GM19467 (cell line): ENCODE data around the gene NCKAP1.
"Not testable (repeated sequence)": the region's sequence is repeated elsewhere in the genome, so short reads cannot be mapped to it uniquely, and the experiment has no call there.

Experiments used
- ATAC-seq: cut with Tn5 transposase; IDR thresholded peaks from one replicate; pipeline ENCODE4 v1.9.1; 2021; ENCODE audit warnings: mild to moderate bottlenecking, moderate library complexity; ENCODE audit not compliant: unreplicated experiment

The NCKAP1 gene

DNA sequence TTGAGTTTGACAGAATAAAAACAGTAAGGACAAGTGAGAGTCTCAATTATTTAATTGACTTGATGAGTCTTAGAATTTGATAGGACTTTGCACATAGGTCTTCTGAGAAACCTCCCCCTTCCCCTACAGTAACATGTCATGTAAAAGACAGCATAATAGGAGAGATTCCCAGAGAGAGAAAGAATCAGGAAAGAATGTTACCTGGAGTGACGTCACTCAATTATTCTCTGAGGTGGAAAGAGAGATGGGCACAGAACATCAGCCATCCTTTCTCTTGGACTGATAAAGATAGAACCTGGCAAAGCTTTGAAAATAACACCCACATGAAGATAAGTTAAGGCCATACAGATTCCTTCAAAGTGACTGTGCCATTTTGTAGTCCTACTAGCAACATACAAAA lies 152.5 kb downstream of the NCKAP1 start:
- ATAC-seq = no peak

DNA sequence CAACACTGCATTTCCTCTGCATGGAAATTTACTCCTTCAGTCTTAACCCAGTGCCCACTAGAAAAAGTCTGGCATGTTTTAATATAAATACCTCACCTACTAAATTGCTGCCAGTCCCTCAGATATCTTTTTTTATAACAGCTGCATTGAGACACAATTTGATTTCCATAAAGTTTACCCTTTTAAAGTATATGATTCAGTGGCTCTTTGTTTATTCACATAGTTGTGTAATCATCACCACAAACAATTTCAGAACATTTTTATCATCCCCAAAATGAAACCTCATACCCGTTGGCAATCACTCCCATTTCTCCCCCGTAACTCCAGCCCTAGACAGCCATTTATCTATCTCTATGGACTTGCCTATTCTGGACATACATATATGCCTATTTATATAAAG lies 154.8 kb downstream of the NCKAP1 start:
- ATAC-seq = no peak

- not testable (repeated sequence) for ATAC-seq
These were observed 158.2 kb downstream of the NCKAP1 start for GRCh38 chr2:182880100-182880499.

- ATAC-seq = not testable (repeated sequence)
These were observed 161.6 kb downstream of the NCKAP1 start for GRCh38 chr2:182876653-182877052.

DNA sequence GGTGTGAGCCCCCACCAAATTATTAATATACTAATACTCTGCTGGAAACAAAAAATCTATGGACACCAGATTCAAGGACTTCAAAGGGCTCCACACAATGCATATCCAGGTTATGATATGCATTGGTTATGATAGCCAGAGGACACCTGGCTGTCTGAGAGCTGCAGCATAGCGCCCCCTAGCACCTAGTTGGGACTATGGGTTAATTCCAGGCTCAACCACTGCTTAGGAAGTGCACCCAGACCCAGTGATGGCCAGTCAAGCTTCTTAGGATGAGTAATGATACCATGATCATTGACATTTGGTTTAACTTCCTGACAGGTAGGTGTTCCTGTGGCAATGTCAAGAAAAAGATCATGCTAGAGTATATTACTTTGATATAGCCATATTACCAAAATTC lies 168.0 kb downstream of the NCKAP1 start:
- no peak for ATAC-seq

- ATAC-seq = no peak
These were observed 170.0 kb downstream of the NCKAP1 start for GRCh38 chr2:182868054-182868796.

DNA sequence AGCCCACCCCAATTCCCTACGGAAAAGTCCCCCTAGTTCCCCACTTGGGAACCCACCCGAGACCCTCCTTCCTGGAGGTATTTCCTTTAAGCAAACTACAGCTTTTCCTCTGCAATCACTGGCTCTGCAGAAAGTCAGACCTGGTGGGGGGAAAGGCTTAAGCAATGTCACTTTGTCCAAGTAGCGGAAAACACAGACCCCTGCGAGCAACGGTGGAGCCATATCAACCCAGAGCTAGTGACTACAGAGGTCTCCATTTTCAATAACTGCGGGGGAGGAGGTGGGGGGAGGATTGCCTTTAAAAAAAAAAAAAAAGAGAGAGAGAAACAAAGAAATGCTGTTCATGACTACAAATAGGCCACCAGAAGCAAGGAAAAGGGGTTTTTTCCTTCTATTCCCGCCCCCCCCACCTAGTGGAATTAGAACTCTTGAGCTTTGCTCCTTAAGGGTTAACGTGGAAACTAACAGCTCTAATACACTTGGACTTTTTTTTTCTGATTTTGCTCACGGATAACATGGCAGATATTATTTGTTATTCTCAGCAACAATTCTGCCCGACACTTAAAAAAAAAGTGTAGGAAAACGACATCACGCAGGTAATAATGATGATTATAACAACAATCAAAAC lies 170.7 kb downstream of the NCKAP1 start:
- no peak for ATAC-seq

DNA sequence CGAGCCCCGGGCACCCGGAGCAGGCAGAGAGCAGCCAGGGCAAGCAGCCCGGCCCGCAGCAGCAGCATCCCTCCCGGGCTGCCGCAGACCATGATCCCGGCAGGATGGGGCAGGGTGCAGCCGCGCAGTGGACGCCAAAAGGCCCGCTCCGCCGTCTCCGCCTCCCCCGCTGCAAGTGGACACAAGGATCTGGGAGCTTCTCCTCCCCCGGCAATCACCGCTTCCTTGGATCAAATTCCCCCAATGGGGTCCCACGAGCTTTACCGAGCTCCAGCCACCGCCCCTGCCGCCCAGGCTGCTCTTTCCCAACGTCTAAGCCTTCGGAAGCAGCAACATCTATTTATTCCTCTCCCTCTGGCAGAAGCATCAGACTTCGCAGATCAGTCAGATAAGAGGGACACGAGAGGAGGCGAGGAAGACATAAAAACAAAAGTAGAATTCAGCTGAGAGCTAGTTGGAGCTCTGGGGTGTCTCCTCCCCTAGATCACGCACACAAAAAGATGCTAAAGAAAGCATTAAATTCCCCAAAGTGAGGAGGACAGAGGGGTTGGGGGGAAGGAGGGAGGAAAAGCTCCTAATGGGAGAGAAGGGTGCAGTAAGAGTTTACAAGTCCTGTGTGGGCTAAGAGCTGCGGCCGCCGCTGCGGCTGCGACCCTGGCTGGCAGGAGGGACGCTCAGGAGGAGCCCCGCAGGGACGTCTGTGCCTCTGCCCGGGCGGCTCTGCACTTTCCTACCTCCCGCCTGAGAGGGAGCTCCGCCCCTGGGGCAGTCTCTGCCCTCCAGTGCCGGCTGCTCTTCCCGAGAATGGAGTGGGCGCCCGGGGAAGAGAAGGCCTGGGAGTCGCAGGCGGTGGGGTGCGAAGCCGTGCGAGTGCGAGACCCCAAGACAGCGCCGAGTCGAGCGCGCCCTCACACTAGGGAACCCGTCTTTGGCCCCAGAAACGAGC lies 171.5 kb downstream of the NCKAP1 start, which contains the start of gene FRZB:
TSS of gene FRZB (minus strand) at position 177 of the 946 bp plus-strand sequence. CDS start at position 92, 85 bp downstream.
- no peak for ATAC-seq

DNA sequence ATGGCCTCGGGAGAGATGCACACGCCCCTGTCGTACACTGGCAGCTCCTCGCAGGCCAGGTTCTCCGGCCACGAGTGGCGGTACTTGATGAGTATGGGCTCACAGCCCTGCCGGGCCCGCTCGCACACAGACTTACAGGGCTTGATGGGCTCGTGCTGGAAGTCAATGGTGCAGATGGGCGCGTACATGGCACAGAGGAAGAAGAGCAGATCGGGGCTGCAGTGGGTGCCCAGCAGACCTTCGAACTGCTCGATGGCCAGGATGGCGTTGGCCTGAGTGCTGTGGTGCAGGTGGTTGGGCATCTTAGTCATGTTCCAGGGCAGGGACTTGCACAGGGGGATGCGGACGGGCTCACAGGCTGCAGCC lies 172.2 kb downstream of the NCKAP1 start:
- ATAC-seq = no peak

GRCh38 chr2:182864949-182865570 lies 173.2 kb downstream of the NCKAP1 start:
- ATAC-seq = no peak

- no peak for ATAC-seq
These were observed 174.6 kb downstream of the NCKAP1 start for GRCh38 chr2:182863642-182864041.

DNA sequence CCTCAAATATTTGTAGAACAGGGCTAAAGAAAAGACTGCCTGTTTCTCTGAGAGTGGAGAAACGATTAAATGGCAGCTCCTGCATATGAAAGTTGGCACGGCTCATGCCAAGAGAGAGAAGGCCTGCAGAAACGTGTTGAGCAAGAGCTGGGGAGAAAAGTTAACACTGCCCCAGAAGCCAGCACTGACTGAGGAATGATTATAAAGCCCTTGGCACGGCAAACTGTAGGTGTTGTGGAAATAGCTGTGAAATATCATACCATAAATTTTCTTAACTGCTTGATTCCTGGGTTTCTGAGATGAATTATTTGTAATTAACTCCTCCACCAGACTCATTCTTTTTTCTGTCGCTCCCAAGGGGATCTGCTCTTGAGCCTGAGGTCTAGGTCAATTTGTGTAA lies 176.2 kb downstream of the NCKAP1 start:
- no peak for ATAC-seq

DNA sequence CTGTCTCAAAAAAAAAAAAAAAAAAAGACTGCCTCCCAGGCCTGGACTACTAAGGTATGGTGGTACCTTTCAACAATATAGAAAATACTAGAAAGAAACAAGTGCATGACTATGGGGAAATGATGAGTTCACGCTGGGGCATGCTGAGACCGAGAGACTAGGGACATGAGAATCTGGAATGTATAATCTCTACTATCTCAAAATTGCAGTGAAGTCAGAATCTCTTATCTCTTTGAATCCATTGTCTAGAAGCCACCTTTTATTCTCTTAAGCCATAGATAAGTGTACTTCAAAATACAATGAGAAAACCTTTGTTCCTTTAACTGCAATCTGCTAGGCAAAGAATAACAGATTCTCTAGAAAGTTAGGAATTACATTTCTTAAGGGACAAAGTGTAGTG lies 177.4 kb downstream of the NCKAP1 start:
- ATAC-seq = no peak
